ENCODE data around the gene PTPRK.
A peak's percentile ranks its signal among the peaks of the same experiment; 100 is the strongest.

Gene PTPRK

DNA sequence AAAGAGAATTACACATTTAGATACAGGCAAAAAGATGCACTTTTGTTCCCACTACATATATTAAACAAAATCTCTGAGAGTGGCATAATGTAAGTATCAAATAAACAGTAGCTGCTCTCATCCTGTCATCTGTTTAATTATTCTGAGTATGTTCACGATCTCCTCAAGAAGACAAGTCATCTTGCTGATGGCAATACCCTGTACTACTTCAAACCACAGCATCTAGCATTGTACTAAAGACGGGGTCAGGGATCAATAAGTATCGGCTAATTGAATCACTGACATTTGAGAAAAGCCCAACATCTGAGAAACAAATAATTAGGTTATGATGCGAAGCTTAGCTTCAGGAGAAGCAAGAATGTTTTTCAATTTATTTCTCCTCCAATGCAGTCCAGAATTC is 175.1 kb downstream of the PTPRK start:
- TF ChIP-seq, protein P1, sequence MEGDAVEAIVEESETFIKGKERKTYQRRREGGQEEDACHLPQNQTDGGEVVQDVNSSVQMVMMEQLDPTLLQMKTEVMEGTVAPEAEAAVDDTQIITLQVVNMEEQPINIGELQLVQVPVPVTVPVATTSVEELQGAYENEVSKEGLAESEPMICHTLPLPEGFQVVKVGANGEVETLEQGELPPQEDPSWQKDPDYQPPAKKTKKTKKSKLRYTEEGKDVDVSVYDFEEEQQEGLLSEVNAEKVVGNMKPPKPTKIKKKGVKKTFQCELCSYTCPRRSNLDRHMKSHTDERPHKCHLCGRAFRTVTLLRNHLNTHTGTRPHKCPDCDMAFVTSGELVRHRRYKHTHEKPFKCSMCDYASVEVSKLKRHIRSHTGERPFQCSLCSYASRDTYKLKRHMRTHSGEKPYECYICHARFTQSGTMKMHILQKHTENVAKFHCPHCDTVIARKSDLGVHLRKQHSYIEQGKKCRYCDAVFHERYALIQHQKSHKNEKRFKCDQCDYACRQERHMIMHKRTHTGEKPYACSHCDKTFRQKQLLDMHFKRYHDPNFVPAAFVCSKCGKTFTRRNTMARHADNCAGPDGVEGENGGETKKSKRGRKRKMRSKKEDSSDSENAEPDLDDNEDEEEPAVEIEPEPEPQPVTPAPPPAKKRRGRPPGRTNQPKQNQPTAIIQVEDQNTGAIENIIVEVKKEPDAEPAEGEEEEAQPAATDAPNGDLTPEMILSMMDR (IDR thresholded peaks at IDR 0.05; ENCODE audit: control insufficient read depth, insufficient read depth, low read depth, low read length, missing control alignments), result no peak
- no peak overlapping the region for H3K4me3 ChIP-seq (ENCODE audit: control insufficient read depth, low read depth, low read length)
- DNase-seq (ENCODE audit: low read depth), result no peak

DNA sequence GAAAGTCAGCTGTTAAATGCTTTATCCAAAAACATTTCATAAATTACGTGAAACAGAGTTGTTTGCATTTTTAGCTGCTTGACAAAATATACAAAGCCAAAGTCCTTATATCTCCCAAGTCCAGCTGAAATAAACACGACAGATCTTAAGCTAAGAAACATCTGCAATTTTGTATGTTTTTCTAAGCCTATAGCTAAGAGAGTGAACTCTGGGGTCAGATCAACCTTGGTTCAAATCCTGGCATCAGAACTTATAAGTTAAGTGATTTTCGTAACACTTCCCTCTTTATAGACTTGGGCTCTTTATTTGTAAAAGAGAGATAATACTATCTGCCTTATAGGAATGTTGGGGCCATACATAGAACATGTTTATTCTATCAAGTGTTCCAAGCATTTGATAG is 176.7 kb downstream of the PTPRK start:
- no peak overlapping the region for H3K4me3 ChIP-seq (ENCODE audit: control insufficient read depth, low read depth, low read length)
- TF ChIP-seq, protein P1 (IDR thresholded peaks at IDR 0.05; ENCODE audit: control insufficient read depth, insufficient read depth, low read depth, low read length, missing control alignments), result no peak
- no peak for DNase-seq (ENCODE audit: low read depth)

DNA sequence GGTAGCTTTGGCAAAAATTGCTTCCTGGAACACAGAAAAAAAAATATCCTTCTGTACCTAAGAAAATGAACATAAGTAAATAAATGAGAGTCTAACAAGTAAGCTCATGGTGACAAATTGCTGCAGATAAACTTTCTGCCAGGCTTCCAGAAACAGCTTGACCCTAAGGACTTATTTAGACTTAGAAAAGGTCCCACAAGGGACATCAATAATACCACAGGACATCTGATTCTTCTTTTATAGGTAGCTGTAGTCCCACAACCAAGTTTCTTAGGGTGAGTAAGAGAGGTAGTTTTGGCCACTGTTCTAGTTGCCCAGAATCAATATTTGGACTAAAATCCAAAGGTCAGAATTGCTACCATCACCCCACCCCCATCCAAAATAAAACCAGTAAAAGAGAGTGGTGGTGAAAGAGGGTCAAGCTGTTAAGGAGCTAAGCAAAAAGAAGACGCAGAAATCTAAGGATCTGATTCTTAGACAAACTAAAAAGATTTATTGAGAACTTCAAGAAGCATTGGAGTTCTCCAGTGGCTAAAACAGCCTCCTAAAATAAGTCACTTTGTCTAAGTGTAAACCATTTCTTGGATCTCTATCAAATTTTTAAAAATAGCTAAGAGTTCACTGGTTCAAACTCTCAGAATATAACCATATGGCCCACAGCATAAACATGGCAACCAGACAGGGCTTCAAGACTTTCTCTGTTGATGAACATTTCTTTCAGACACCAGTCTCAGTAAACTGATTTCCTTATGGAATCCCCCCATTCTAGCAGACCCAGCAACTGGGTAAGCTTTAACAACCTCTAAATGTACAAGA is 180.6 kb downstream of the PTPRK start:
- TF ChIP-seq, protein P1 (IDR thresholded peaks at IDR 0.05; ENCODE audit: control insufficient read depth, insufficient read depth, low read depth, low read length, missing control alignments), result no peak
- no peak for DNase-seq (ENCODE audit: low read depth)
- H3K4me3 ChIP-seq (ENCODE audit: control insufficient read depth, low read depth, low read length), result no peak overlapping the region

DNA sequence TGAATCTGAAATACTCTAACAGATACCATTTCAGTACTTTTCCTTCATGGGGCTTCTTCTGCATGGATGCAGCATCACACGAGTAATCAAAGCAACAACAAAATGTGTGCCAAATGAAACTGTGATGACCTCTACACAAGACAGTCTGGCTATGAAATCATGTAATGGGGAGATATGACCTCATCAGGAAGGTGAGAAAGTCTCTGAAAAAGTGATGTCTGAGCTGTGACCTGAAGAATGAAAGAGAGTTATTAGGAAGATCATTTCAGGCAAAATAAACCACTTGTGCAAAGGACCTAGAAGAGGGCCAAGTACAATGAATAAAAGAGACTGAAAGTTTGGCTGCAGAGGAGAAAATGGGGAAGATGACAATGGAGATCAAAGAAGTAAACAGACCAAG is 182.8 kb downstream of the PTPRK start:
- TF ChIP-seq, protein P1 (IDR thresholded peaks at IDR 0.05; ENCODE audit: control insufficient read depth, insufficient read depth, low read depth, low read length, missing control alignments), result no peak
- DNase-seq (ENCODE audit: low read depth), result no peak
- H3K4me3 ChIP-seq (ENCODE audit: control insufficient read depth, low read depth, low read length), result no peak overlapping the region

DNA sequence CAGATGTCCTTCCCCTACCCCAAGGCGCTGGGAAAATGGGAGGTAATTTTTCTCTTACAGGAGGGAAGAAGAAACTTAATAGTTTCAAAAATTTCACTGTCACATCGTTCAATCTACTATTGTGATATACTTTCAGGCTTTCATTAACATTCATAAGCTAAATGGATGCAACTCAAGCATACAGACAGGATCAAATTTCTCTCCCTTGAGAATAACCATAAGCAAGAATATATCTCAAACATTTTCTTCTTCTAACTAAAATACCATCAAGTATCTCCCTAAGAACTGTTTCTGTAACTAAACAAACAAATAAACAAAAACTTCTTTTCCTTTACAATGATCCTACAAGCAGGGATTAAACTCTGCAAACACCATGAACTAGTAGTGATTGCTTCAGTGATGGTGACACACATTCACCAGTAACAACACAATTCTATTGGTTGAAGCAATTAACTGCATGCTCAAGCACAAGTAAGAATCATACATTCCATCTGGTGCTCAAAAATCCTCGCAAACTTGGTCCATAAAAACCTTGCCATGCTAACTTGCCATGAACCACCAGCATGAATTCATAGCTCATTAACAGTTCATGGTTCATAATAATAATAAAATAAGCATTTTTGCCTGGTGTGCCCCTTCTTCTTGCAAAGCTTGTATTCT is 183.8 kb downstream of the PTPRK start:
- TF ChIP-seq, protein P1 (IDR thresholded peaks at IDR 0.05; ENCODE audit: control insufficient read depth, insufficient read depth, low read depth, low read length, missing control alignments), result no peak
- DNase-seq (ENCODE audit: low read depth), result peak; percentile 60
- H3K4me3 ChIP-seq (ENCODE audit: control insufficient read depth, low read depth, low read length), result no peak overlapping the region

DNA sequence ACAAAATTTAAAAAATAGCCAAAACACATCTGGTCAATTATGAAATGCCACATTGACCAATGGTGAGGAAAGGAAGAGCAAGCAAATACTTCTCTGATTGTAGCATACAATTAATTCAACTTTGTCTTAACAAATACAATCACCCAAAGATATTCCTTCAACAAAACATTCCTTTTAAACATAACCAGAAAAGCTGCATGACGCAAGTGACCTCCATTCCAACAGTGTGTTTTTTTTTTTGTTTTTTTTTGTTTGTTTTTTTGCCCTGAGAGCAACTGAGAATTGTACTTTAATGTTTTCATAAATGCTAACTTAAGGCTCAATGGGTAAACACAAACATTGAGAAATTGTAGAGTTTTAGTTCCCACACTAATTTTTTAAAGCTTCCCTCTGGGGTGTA is 184.4 kb downstream of the PTPRK start:
- no peak for DNase-seq (ENCODE audit: low read depth)
- TF ChIP-seq, protein P1 (IDR thresholded peaks at IDR 0.05; ENCODE audit: control insufficient read depth, insufficient read depth, low read depth, low read length, missing control alignments), result no peak
- no peak overlapping the region for H3K4me3 ChIP-seq (ENCODE audit: control insufficient read depth, low read depth, low read length)
